GM18519 (cell line): ENCODE measurements around the gene FAM219A.

Experiments used
- ATAC-seq: cut with Tn5 transposase; IDR thresholded peaks from one replicate; pipeline ENCODE4 v1.9.1; 2021; ENCODE audit warnings: mild to moderate bottlenecking, moderate library complexity; ENCODE audit not compliant: unreplicated experiment, low FRiP score

Gene FAM219A

DNA sequence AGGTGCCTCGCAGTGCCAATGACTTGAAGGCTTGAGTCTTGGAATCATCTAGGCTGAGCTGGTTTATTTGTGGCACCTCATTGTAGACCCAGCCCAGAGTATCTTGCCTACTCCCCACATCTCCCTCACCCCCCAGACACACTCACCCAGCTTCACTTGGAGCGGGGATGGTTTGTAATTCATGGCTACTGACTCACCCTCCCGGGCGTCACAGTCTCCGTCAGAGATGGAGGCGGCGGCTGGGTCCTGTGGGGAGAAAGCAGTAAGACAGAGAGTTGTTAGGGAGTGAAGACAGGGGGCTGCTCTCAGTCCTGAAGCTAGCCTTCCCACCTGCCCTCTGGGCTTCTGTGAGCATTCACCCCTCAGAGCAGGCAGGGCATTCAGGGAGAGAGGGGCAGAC lies 52.7 kb downstream of the FAM219A start:
- ATAC-seq, result no peak

GRCh38 chr9:34403554-34404380 lies 54.6 kb downstream of the FAM219A start:
- no peak for ATAC-seq

- no peak for ATAC-seq
Observed at GRCh38 chr9:34400686-34401602, 57.4 kb downstream of the FAM219A start.

DNA sequence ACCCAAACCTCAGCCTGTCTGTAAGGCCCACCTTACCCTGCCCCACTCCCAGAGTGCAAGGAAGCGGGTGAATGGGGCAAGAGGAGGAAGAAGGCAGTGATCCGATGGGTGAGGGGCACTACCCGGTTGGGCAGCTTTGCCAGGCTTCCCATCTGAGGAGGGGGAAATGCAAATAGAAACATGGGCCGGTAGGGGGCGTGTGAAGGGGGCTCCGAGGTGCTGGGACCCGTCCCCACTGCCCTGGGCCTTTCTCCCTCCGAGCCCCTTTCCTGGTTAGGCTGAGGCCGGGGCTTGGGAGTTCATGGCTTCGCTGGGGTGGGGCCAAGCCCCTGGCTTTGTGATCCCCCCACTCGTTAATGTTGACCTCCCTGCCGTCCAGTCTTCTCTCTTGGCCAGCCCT lies 58.1 kb downstream of the FAM219A start:
- no peak for ATAC-seq

GRCh38 chr9:34399729-34400128 lies 58.6 kb downstream of the FAM219A start:
- ATAC-seq, result no peak

GRCh38 chr9:34398875-34399274 lies 59.5 kb downstream of the FAM219A start:
- no peak for ATAC-seq

GRCh38 chr9:34396276-34397214 lies 61.8 kb downstream of the FAM219A start:
- ATAC-seq, result no peak

DNA sequence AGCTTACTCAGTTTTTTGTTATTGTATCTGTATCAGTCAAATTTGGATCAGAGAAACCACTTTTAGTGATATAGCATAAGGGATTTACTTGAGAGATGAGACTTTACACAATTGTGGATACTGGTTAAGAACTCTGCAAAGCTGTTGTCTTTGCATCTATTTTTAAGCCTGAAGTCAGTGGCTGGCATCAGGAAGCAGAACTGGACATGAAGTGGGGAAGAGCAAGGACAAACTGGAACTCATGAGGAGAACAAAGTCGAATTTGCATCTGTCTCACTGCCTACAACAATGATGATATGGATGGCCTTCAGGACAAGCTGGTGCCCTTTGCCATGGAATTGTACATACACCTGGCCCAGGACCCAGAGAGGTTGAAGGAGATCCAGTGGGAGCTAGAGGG lies 65.9 kb downstream of the FAM219A start:
- ATAC-seq, result no peak

GRCh38 chr9:34387239-34387638 lies 71.1 kb downstream of the FAM219A start:
- no peak for ATAC-seq

GRCh38 chr9:34386656-34387055 lies 71.7 kb downstream of the FAM219A start:
- ATAC-seq, result no peak

- ATAC-seq, result no peak
Observed at GRCh38 chr9:34385561-34386230, 72.7 kb downstream of the FAM219A start.

DNA sequence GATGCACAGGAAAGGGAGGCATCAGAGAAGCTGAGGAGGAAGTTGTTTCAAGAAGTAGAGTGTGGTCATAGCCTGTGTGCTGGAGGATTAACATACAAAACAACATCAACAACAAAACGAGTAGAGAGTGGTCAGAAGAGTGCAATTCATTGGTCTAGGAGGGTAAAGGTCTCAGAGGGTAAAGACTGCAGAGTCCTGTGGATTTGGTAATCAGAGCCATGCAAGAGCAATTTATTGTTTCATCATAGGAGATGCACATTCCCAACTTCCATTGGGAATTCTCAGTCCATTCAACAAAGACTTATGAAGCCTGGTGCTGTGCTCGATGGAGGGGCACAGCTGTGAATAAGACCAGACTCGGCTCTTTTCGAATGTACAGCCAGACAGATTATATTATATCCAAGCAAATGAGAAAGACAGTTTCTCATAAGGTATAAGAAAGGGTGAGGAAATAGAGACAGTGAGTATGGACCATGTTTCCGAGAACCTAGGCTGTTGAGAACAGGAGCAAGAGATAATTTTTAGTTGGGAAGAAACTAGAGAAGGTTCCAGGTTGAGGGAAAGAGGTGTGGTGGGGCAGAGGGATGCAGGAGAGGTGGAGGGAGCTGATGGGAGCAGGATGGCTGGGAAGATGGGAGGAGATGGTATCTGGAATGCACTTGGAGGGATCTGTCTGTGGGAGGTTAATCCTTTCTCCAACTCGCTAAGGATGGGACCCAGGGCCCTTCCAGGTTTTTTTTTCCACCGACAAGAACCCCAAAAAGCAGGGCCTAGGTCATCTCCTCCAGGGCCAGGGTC lies 73.8 kb downstream of the FAM219A start:
- ATAC-seq, result no peak

- ATAC-seq, result no peak
Observed at GRCh38 chr9:34383904-34384303, 74.5 kb downstream of the FAM219A start.

GRCh38 chr9:34382879-34383278 lies 75.5 kb downstream of the FAM219A start:
- ATAC-seq, result no peak

- no peak for ATAC-seq
Observed at GRCh38 chr9:34382054-34382453, 76.3 kb downstream of the FAM219A start.

- ATAC-seq, result no peak
Observed at GRCh38 chr9:34381323-34381722, 77.0 kb downstream of the FAM219A start.

DNA sequence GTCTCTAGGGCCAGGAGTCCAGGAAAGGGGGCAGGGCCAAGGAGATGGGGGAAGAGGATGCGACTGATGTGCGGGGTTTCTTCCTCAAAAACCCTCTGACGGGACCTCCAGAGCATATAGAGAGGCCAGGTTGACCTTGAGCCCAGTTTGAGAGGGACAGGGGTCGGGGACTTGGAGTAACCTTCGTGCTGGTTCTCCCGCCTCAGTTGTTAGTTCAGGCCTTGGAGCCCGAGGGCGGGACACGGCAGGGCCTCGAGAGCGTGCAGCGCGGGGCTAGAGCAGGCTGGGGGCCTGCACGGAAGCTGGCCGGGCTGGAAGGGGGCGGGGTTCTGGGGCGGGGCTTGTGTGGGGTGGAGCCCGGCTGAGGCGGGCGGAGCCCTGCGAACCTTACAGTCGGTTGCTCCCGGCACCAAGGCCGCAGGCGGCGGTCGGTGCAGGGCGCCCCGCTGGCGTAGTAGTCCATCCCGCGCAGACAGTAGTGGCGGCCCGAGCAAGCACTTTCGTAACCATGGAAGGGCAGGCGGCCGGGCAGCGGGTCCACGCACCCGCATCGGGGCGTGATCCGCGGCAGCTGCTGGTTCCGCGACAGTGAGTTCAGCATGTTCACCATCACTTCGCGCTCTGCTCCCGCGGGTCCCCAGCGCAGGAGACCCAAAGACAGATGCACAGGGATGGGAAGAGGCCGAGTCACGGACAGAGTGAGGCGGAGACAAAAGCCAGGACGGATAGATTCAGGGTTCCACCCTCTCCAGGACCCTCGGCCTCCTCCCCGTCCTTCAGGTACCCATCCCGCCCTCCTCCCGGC lies 77.7 kb downstream of the FAM219A start:
- ATAC-seq, result no peak

DNA sequence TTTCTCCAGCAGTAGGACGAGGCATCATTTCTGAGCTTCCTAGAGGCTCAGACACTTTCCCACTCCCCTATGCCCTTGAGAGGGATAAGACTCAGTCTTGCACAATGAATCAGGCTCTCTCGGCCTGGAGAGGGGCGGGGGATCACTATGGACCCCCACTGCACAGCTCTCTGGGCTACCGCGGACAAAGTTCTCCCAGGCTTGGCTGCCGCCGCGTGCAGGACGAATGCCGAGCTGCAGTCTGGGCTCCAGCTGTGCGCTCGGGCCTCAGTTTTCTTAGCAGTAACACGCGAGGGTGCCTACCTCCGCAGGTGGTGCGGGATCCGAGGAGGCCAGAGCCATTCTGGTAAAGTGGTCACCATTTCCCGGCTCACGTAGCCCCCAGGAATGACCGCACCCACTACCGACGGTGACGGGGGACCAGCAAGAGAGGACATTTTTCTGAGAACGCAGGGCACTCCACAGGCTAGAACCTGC lies 78.3 kb downstream of the FAM219A start:
- no peak for ATAC-seq
